Type B pancreatic cell (in vitro differentiated cells): ENCODE data around the gene CD151. TPM values are rescaled to one million over a fixed set of nuclear protein-coding genes. Genes with fewer than 3 reads are reported as not detected.

ENCODE experiments used
- DNase-seq: peaks from one replicate; pipeline ENCODE4 v3.0.0; 2021; ENCODE audit warnings: mixed read lengths; ENCODE audit not compliant: unreplicated experiment; ENCODE audit errors: extremely low spot score
- H3K27ac Mint-ChIP-seq: 2 replicates; pipeline ENCODE4 v1.8.0; 2021; ENCODE audit warnings: mild to moderate bottlenecking, mixed read lengths
- H3K27me3 Mint-ChIP-seq: 2 replicates; pipeline ENCODE4 v1.8.0; 2021; ENCODE audit warnings: mixed read lengths
- H3K36me3 Mint-ChIP-seq: 2 replicates; pipeline ENCODE4 v1.8.0; 2021; ENCODE audit warnings: mixed read lengths
- H3K4me1 Mint-ChIP-seq: one replicate; pipeline ENCODE4 v1.8.0; 2021; ENCODE audit warnings: mixed read lengths; ENCODE audit not compliant: unreplicated experiment
- H3K4me3 Mint-ChIP-seq: 2 replicates; pipeline ENCODE4 v1.8.0; 2021; ENCODE audit warnings: mild to moderate bottlenecking, mixed read lengths
- H3K9me3 Mint-ChIP-seq: 2 replicates; pipeline ENCODE4 v1.8.0; 2021; ENCODE audit warnings: mixed read lengths
- total RNA-seq: library from RNA; stranded (reverse); gene quantifications from 2 replicates; pipeline ENCODE4 v1.2.1, GENCODE V29; 2021; ENCODE audit warnings: low replicate concordance
- TF ChIP-seq, protein P1 (sequence below): fragments of 200-600 bp; sonication (generic); conservative IDR thresholded peaks from 2 replicates; pipeline ENCODE4 v1.5.0; 2021; ENCODE audit warnings: antibody characterized with exemption, mild to moderate bottlenecking

The CD151 gene
- total RNA-seq, 1 donor from 2014 or later = 126 TPM

DNA sequence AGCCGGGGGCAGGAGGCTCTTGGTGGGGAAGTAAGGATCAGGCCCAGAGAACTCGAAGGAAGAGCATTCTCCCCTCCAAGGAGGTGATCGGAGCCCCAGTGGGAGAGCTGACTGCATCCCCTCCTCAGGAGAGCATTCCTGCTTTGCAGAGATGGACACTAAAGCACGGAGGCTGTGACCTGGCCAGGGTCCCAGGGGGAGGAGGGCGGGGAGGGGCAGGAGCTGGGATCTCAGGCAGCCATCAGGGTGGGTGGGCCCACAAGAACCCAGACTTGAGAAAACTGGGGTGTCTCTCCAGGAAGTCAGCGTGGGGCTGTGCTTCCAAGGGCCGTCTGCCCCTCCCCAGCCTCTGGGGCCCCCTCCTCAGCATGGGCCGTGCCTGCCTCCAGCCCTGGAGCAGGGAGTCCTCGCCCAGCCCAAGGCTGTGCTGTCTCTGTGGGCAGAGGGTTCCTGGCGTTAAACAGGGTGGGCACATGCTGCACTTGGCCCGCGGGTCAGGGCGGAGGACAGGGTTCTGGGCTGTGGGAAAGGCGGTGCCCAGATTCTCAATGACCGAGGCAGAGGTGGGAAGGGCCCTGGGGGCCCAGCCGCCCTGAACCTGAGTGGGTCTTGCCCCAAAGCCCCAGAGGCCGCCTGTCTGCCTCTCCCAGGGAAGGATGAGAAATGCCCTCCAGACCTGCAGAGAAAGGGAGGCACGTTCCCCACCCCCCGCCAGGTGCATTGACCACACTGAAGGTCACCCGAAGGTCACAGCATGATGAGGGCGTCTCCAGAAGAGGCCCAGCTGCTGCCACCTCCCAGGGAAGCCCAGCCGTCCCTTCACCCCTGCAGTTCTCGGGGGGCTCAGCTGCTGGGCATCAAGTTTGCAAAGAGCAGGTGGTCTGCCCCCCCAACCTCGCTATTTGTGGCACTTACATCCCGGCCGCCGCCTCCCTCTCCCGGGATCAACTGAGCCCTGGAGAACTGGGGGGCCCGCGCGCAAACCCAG lies 43.5 kb upstream of the CD151 start:
- no peaks in the 10 kb centered on the region for H3K9me3 Mint-ChIP-seq
- no peak for DNase-seq
- no peaks in the 10 kb centered on the region for H3K27me3 Mint-ChIP-seq

DNA sequence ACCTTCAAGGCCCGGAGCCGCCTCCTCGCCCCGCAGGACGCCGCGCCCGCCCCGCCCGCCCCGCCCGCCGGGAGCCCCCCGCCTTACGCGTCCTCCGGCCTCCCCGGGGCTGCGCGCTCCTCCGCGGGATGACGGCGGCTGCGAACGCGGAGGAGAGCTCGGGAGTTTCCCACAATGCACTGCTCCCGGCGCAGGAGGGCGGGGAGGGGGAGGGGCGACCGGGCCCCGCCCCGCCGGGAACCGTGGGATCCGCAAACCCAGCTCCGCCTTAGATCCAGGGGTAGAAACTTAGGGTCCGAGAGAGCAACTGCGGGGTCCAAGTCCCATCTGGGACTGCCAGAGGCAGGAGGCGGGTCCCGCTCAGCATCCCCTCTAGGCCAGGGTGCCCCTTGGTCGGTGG lies 42.8 kb upstream of the CD151 start, which contains the start of gene CEND1:
CEND1 (minus strand) TSS at position 148 of the 400 bp plus-strand sequence. CDS start 1,514 bp downstream, outside the sequence.
- TF ChIP-seq, protein P1, sequence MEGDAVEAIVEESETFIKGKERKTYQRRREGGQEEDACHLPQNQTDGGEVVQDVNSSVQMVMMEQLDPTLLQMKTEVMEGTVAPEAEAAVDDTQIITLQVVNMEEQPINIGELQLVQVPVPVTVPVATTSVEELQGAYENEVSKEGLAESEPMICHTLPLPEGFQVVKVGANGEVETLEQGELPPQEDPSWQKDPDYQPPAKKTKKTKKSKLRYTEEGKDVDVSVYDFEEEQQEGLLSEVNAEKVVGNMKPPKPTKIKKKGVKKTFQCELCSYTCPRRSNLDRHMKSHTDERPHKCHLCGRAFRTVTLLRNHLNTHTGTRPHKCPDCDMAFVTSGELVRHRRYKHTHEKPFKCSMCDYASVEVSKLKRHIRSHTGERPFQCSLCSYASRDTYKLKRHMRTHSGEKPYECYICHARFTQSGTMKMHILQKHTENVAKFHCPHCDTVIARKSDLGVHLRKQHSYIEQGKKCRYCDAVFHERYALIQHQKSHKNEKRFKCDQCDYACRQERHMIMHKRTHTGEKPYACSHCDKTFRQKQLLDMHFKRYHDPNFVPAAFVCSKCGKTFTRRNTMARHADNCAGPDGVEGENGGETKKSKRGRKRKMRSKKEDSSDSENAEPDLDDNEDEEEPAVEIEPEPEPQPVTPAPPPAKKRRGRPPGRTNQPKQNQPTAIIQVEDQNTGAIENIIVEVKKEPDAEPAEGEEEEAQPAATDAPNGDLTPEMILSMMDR = no peak
- Mint-ChIP-seq H3K27me3 (no peaks in the 10 kb centered on the region), H3K9me3 (no peaks in the 10 kb centered on the region), H3K36me3 (no peaks in the 10 kb centered on the region), H3K4me1 (no peaks in the 10 kb centered on the region), H3K4me3 (no peak within 1 kb of the TSS), H3K27ac (no peak within 1 kb of the TSS)
- no peak for DNase-seq

More for the DNA sequence above, 43.5 kb upstream of the CD151 start:
- TF ChIP-seq, protein P1 = no peak
- no peak overlapping the region for H3K27ac Mint-ChIP-seq
- no peaks in the 10 kb centered on the region for H3K4me1 Mint-ChIP-seq
- no peak overlapping the region for H3K4me3 Mint-ChIP-seq
- H3K36me3 Mint-ChIP-seq = no peaks in the 10 kb centered on the region

DNA sequence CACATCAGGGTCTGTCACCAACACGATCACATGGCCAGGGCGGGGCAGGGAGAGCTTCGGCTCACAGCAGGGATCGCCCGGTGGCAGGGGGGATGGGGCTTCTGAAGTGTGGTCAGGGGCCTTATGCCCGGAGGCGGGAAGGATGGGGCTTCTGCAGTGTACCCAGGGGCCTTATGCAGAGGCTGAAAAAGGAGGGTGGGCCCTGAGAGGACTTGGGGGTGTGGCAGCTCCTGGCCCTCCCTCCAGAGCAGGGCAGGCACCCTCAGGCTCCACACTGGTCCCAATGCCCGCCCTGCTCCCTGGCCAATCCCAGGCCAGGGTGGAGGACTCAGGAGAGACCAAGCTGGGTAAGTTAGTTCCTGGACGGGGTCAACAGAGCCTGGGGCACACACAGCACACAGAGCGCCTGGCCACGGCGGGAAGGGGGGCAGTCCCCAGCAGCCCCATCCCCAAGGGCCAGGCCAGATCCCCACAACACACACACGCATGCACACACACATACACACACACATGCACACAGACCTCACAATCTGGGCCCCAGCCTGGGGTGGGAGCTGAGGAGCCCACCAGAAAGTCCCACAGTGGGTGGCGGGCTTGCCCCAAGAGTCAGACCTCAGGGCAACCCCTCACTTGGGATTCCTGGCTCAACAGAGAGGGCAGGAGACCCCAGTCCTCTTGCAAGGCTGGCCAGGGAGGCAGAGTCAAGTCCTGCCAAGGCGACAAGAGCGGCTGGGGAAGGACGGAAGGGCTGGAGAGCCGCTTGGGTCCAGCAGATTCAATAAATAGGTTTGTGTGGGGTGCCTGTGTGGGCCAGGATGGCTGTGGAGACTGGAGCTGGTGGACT lies 41.8 kb upstream of the CD151 start:
- no peaks in the 10 kb centered on the region for H3K36me3 Mint-ChIP-seq
- peaks cover 1% of the 10 kb centered on the region for H3K4me1 Mint-ChIP-seq
- no peak overlapping the region for H3K4me3 Mint-ChIP-seq
- TF ChIP-seq, protein P1 = no peak
- H3K27ac Mint-ChIP-seq = no peak overlapping the region
- H3K9me3 Mint-ChIP-seq = no peaks in the 10 kb centered on the region
- no peak for DNase-seq
- no peaks in the 10 kb centered on the region for H3K27me3 Mint-ChIP-seq

DNA sequence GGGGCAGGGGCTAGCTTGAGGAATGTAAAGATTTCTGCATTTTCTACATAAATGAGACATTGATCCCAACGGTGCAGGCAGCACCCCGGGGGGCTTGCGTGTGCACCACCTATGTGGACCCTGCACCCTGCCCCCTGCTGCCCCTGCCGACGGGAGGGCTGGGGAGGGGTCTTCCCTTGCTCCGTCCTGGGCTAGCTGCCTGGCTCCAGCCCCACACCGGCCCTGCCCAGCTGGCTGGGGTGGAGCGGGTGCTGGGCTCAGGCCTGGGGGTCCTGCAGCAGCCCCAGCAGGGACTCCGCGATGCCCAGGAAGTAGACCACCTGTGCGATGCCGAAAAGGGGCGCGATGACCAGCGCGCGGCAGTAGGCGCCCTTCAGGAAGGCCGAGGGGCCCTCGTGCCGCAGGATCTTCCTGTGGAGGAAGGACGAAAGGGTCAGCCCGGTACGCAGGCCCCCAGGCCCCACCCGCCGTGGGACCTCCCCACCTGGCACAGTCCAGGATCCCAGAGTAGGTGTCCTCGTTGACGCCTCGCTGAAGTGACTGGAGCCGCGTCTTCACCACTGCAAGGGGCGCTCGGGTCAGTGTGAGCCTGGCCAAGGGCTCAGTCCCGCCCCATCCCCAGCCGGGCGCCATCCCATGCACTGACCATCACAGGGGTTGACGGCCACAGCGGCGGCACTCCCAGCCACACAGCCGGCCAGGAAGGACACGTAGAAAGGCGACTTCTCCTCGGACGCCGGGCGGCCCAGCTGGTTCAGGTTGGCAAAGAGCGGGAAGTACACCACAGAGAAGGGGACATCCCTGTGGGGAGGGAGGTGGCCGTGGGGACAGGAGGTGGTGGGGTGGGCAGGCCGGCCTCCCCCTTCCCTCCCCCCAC lies 40.9 kb upstream of the CD151 start:
- Mint-ChIP-seq H3K36me3 (no peaks in the 10 kb centered on the region), H3K27ac (no peak overlapping the region), H3K4me1 (peaks cover 8% of the 10 kb centered on the region), H3K4me3 (no peak overlapping the region), H3K27me3 (no peaks in the 10 kb centered on the region), H3K9me3 (no peaks in the 10 kb centered on the region)
- no peak for DNase-seq
- TF ChIP-seq, protein P1 = no peak

DNA sequence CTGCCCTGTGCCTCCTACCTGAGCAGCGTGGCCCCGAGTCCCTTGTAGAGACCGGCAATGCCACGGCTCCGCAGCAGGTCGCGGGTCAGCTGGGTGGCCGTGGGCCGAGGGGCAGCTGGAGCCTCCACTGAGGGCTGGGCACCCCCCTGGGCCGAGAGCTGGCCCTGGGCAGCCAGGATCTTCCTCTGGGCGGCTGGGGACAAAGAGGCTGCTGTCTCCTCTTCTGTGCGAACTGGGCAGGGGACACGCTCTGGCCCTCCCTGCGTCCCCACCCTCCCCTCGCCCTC lies 40.3 kb upstream of the CD151 start:
- Mint-ChIP-seq H3K36me3 (no peaks in the 10 kb centered on the region), H3K27ac (no peak overlapping the region), H3K4me3 (no peak overlapping the region), H3K27me3 (no peaks in the 10 kb centered on the region), H3K4me1 (peaks cover 8% of the 10 kb centered on the region), H3K9me3 (no peaks in the 10 kb centered on the region)
- DNase-seq = no peak
- TF ChIP-seq, protein P1 = no peak
